ENCODE data around the gene DSG1. TPM values are rescaled to one million over a fixed set of nuclear protein-coding genes. Genes with fewer than 3 reads are reported as not detected.

Gene DSG1
- total RNA-seq, 1 experiment from 2014 or later, result not detected

GRCh38 chr18:31291688-31292087 is 26.3 kb upstream of the DSG1 start:
- H3K4me1 Mint-ChIP-seq (ENCODE audit: insufficient read depth, unreplicated experiment), result peaks cover 8% of the 10 kb centered on the region
- H3K27me3 Mint-ChIP-seq (ENCODE audit: insufficient read depth, unreplicated experiment), result no peaks in the 10 kb centered on the region
- ChIA-PET CTCF (no interaction called here), POLR2A (interaction anchor here (0.7 to 3.0 kb wide), 5 partner anchors 10 to 202 kb away, joined by 3 to 13 read pairs (median 4); no protein-coding TSS in a partner anchor)
- TF ChIP-seq, protein P1, sequence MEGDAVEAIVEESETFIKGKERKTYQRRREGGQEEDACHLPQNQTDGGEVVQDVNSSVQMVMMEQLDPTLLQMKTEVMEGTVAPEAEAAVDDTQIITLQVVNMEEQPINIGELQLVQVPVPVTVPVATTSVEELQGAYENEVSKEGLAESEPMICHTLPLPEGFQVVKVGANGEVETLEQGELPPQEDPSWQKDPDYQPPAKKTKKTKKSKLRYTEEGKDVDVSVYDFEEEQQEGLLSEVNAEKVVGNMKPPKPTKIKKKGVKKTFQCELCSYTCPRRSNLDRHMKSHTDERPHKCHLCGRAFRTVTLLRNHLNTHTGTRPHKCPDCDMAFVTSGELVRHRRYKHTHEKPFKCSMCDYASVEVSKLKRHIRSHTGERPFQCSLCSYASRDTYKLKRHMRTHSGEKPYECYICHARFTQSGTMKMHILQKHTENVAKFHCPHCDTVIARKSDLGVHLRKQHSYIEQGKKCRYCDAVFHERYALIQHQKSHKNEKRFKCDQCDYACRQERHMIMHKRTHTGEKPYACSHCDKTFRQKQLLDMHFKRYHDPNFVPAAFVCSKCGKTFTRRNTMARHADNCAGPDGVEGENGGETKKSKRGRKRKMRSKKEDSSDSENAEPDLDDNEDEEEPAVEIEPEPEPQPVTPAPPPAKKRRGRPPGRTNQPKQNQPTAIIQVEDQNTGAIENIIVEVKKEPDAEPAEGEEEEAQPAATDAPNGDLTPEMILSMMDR (IDR thresholded peaks at IDR 0.05; ENCODE audit: unreplicated experiment), result no peak
- peaks cover 15% of the 10 kb centered on the region for H3K9me3 Mint-ChIP-seq (ENCODE audit: unreplicated experiment)
- H3K27ac Mint-ChIP-seq (ENCODE audit: low read depth, unreplicated experiment), result no peak overlapping the region
- BruUV-seq (replicated peaks), result no TSS peak
- DNase-seq (ENCODE audit: unreplicated experiment), result no peak
- H3K36me3 Mint-ChIP-seq (ENCODE audit: insufficient read depth, unreplicated experiment), result no peaks in the 10 kb centered on the region
- intact Hi-C loops (cut with micrococcal nuclease), result no loop called here
- H3K4me3 Mint-ChIP-seq (ENCODE audit: unreplicated experiment), result no peak overlapping the region

GRCh38 chr18:31294199-31294747 is 23.7 kb upstream of the DSG1 start:
- no peak overlapping the region for H3K27ac Mint-ChIP-seq (ENCODE audit: low read depth, unreplicated experiment)
- ChIA-PET POLR2A (interaction anchor here (0.7 to 2.5 kb wide), 7 partner anchors 15 to 168 kb away, joined by 3 to 16 read pairs (median 3); no protein-coding TSS in a partner anchor), CTCF (no interaction called here)
- no peaks in the 10 kb centered on the region for H3K27me3 Mint-ChIP-seq (ENCODE audit: insufficient read depth, unreplicated experiment)
- TF ChIP-seq, protein P1 (IDR thresholded peaks at IDR 0.05; ENCODE audit: unreplicated experiment), result no peak
- peaks cover 15% of the 10 kb centered on the region for H3K9me3 Mint-ChIP-seq (ENCODE audit: unreplicated experiment)
- no TSS peak for BruUV-seq (replicated peaks)
- H3K4me1 Mint-ChIP-seq (ENCODE audit: insufficient read depth, unreplicated experiment), result peaks cover 8% of the 10 kb centered on the region
- no peak overlapping the region for H3K4me3 Mint-ChIP-seq (ENCODE audit: unreplicated experiment)
- peak; percentile 16 for DNase-seq (ENCODE audit: unreplicated experiment)
- intact Hi-C loops (cut with micrococcal nuclease), result no loop called here
- H3K36me3 Mint-ChIP-seq (ENCODE audit: insufficient read depth, unreplicated experiment), result no peaks in the 10 kb centered on the region

DNA sequence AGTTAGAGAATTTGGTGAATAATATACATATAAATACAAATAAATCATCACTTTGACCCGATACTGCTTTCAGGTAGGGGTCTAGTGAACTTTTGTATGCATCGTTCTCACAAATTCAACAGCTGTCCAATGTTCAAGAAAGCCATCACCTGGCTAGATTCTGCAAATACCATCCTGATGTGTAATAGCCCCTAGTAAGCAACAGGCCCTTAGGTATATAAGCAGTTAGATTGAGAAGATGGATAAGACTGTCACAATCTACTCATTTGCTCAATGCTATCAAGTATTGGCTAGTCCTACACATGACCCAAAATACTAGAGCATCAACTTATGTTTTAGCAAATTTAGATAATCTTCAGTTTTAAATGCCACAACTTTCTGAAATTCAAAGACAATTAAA is 20.7 kb upstream of the DSG1 start:
- POLR2A ChIA-PET, result interaction anchor here (1.6 kb wide), 1 partner anchor 153 kb away, joined by 3 read pairs; no protein-coding TSS in a partner anchor
- TF ChIP-seq, protein P1 (IDR thresholded peaks at IDR 0.05; ENCODE audit: unreplicated experiment), result no peak
- intact Hi-C loops (cut with micrococcal nuclease), result no loop called here
- H3K4me3 Mint-ChIP-seq (ENCODE audit: unreplicated experiment), result no peak overlapping the region
- peaks cover 21% of the 10 kb centered on the region for H3K4me1 Mint-ChIP-seq (ENCODE audit: insufficient read depth, unreplicated experiment)
- no peak for DNase-seq (ENCODE audit: unreplicated experiment)
- BruUV-seq (replicated peaks), result no TSS peak
- H3K27me3 Mint-ChIP-seq (ENCODE audit: insufficient read depth, unreplicated experiment), result no peaks in the 10 kb centered on the region
- CTCF ChIA-PET, result interaction anchor here (0.7 kb wide), 1 partner anchor 992 kb away, joined by 3 read pairs; no protein-coding TSS in a partner anchor
- H3K27ac Mint-ChIP-seq (ENCODE audit: low read depth, unreplicated experiment), result no peak overlapping the region
- H3K36me3 Mint-ChIP-seq (ENCODE audit: insufficient read depth, unreplicated experiment), result no peaks in the 10 kb centered on the region
- H3K9me3 Mint-ChIP-seq (ENCODE audit: unreplicated experiment), result no peaks in the 10 kb centered on the region

GRCh38 chr18:31301201-31301655 is 16.7 kb upstream of the DSG1 start:
- Mint-ChIP-seq H3K4me1 (ENCODE audit: insufficient read depth, unreplicated experiment) (peaks cover 38% of the 10 kb centered on the region), H3K27ac (ENCODE audit: low read depth, unreplicated experiment) (no peak overlapping the region), H3K9me3 (ENCODE audit: unreplicated experiment) (no peaks in the 10 kb centered on the region), H3K27me3 (ENCODE audit: insufficient read depth, unreplicated experiment) (no peaks in the 10 kb centered on the region), H3K36me3 (ENCODE audit: insufficient read depth, unreplicated experiment) (no peaks in the 10 kb centered on the region), H3K4me3 (ENCODE audit: unreplicated experiment) (no peak overlapping the region)
- DNase-seq (ENCODE audit: unreplicated experiment), result no peak
- no TSS peak for BruUV-seq (replicated peaks)
- TF ChIP-seq, protein P1 (IDR thresholded peaks at IDR 0.05; ENCODE audit: unreplicated experiment), result no peak
- intact Hi-C loops (cut with micrococcal nuclease), result no loop called here
- ChIA-PET POLR2A (interaction anchor here (0.8 to 1.6 kb wide), 4 partner anchors 9 to 259 kb away, joined by 4 to 5 read pairs (median 4); partner anchors contain the start of gene DSC3), CTCF (interaction anchor here (0.7 kb wide), 1 partner anchor 24 kb away, joined by 4 read pairs; no protein-coding TSS in a partner anchor)

Measured in MCF 10A (cell line).